ENCODE data around the gene CD151.

The CD151 gene

DNA sequence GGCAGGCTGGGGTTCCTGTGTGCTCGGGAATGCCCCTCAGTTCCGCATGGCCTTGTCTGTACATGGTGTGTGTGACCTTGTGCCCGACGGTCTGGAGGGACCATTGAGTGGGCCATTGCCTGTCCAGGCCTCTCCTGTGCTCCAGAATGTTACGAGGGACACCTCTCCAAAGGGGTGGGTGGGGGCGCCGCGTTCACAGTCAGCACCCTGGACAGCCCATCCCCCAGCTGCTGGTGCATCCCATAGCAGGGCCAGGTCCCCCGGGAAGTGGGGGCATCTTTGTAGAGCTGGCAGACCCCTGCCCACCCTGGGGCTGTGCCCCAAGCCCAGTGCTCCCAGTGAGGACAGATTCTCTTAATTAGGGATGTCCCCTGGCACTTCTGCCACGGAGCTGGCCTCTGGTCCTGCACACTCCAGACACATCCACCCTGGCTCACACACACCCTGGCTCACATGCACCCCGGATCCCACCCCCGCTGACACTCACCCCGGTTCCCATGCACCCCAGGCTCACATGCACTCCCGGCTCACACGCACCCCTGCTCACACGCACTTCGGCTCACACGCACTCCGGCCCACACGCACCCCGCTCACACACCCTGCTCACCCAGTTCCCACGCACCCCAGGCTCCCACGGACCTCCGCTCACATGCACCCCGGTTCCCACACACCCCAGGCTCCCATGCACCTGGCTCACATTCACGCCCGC is 25.5 kb downstream of the CD151 start:
- no peak for DNase-seq (ENCODE audit: low read depth)

DNA sequence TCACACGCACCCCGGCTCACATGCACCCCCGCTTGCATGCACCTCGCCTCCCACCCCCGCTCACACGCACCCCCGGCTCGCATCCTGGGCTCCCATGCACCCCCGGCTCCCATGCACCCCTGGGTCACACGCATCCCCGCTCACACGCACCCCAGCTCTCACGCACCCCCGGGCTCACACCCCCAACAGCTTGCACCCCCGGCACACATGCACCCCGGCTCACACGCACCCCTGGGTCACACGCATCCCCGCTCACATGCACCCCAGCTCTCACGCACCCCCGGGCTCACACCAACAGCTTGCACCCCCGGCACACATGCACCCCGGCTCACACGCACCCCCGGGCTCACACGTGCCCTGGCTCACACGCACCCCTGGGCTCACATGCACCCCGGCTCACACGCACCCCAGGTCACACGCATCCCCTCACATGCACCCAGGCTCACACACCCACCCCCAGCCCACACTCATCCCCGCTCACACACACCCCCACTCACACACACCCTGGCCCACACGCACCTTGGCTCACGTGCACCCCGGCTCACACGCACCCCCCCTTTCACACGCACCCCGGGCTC is 26.1 kb downstream of the CD151 start:
- DNase-seq (ENCODE audit: low read depth), result no peak

DNA sequence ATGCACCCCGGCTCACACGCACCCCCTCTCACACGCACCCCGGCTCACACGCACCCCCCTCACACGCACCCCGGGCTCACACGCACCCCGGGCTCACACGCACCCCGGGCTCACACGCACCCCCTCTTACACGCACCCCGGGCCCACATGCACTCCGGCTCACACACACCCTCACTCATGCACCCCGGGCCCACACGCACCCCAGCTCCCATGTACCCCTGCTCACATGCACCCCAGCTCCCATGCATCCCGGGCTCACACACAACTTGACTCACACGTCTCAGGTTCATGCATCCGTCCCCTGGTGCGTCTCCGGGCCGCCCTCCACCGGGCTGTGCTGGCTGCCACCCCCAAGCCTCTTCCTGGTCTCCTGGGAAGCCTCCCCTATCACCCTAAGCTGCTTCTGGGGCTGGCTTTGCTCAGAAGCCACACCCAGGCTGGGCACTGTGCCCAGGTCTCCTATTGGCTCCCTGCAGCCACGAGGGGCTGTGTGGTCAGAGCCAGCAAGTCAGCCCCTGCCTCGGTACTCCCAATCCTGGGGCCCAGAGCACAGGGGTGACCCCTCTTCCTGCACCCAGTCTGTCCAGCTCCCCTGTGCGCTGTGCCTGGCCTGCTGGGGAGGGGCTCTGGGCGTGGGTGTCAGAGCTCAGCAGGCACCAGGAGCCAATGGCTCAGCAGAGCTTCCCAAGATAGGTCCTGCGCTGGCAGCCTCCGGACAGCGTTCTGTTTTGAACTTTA is 26.8 kb downstream of the CD151 start:
- no peak for DNase-seq (ENCODE audit: low read depth)

GRCh38 chr11:860234-861104 is 27.7 kb downstream of the CD151 start:
- no peak for DNase-seq (ENCODE audit: low read depth)

DNA sequence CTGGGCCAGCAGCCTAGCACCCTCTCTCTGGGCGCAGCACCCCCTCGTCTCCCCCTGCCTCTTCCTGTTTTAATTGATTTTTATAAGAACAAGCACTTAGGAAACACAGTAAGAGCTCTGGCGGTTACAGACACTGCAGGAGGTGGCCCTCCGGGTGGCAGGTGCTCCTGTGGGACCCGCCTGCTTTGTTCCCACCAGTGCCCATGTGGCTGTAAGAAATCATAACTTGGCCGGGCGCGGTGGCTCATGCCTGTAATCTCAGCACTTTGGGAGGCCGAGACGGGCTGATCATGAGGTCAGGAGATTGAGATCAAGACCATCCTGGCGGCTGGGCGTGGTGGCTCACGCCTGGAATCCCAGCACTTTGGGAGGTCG is 28.3 kb downstream of the CD151 start:
- DNase-seq (ENCODE audit: low read depth), result no peak

GRCh38 chr11:862081-862661 is 29.4 kb downstream of the CD151 start:
- DNase-seq (ENCODE audit: low read depth), result no peak

- no peak for DNase-seq (ENCODE audit: low read depth)
Observed at GRCh38 chr11:862696-863022, 29.9 kb downstream of the CD151 start.

DNA sequence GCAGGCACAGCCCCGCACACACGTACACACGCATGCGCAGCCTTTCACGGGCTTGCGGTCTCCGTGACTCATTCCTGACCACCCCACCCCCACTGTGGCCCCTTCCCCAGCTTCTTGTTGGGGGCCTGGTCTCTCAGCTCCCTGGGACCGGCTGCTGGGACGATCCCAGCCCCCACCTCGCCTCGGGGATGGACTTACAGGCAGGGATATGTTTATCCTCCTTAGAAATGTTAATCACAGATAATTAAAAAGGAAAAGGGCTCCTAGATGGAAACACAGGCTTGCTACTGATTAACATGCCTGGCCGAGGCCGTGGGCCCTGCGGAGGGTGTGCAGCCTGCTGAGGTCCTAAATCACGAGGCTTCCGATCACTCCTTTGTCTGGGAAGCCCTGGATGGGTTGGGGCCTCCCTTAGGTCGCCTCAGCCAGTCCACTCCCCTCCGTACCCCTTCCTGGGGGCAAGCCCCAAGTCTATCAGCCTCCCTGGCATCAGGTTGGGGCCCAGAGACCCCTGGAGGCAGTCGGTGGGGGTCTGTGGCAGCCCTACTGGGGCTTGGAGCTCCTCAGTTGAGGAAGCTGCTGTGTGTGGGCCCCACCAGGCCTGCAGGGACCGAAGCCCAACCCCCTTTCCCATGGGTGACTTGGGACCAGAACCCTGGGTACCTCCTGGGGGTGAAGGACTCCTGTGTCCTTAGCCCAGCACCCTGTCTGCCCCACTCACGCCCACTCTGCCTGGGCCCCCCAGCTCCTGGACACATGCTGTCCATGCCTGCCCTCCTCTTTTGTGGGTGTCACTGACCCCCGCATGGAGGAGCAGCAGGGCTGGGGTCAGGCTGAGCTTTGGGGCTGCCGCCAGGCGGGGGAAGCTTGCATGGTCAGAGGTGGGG is 30.5 kb downstream of the CD151 start:
- DNase-seq (ENCODE audit: low read depth), result no peak

DNA sequence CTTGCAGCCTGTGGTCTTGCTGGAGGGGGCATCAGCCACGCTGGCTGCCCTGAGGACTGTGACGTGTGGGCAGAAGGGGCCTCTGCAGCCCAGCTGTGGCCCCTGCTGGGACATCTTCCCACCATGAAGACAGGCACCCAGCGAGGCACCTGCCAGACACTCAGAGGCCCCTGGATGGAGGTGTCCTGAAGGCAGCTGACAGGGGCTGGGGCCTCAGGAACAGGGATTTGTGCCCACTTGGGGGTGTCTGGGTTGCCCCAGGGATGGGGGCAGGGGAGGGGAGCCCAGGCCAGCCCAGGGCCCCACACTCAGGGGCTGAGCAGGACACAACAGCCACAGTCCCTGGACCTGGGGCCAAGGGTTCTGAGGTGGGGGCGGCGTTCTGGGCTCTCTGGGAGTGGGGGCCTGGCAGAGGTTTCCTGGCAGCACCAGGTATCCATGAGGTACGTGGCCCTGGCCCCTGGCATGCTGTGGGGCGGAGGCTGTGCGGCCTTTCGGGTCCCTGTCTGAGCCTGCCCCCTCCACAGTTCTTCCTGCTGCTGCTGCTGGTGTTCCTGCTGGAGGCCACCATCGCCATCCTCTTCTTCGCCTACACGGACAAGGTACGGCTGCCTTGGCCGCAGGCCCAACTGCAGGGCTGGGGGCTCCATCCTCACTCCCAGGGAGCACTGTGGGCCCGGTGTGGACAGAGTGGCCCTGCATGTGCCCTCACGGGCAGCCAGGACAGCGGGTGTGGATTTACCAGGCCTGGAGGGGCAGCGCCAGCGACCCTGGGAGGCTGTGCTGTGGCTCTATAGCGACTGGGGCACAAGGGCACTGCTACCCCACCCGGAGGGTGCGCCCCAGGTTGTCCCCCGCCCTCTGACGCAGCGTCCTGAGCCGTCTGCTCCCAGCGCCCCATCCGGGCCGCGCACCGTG is 31.4 kb downstream of the CD151 start:
- no peak for DNase-seq (ENCODE audit: low read depth)

DNA sequence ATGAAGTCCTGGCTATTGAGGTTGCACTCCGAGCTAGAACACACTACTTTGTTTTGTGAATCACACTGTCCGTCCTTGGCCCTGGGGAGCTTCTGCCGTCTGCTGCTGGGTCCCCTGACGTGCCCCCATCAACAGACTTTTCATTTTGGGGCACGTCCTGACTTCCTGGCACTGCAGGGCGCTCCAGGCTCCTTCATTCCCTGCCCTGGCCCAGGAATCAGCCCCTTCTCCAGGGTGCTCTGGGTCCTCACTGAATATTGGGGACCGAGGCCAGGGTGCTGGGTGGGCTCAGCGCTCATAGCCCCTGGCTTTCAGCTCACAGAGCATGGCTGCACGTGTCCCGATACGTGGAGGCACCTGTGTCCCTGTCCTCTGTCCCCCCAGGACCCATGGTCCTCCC is 32.1 kb downstream of the CD151 start:
- no peak for DNase-seq (ENCODE audit: low read depth)

DNA sequence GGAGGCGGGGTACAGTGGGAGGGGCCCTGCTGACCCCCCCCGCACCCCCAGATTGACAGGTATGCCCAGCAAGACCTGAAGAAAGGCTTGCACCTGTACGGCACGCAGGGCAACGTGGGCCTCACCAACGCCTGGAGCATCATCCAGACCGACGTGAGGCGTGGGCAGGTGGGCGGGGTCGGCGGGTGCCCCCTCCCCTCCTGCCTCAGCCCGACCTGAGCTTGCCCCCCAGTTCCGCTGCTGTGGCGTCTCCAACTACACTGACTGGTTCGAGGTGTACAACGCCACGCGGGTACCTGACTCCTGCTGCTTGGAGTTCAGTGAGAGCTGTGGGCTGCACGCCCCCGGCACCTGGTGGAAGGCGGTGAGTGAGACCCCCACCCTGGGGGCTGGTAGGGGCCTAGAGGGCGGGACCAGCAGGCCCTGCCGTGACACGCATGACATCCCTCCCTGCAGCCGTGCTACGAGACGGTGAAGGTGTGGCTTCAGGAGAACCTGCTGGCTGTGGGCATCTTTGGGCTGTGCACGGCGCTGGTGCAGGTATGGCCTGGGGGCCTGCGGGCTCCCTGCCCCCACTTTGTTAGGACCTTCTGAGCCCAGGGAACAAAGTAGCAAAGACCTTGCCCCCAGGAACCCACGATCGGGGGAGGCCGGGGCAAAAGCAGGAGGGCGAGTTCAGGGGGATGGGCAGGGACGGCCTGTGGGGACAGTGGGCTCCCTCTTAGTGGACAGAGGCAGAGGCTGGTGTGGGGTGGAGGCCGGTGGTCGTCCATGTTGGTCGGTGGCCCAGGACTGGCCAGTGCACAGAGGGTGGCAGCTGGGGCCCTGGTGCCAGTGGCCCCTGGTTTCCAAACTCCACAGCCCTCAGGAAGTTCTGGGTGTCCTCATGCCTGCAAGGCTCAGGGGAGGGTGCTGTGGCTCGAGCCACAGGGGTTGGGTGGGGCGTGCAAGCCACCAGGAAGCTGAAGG is 33.0 kb downstream of the CD151 start:
- no peak for DNase-seq (ENCODE audit: low read depth)

DNA sequence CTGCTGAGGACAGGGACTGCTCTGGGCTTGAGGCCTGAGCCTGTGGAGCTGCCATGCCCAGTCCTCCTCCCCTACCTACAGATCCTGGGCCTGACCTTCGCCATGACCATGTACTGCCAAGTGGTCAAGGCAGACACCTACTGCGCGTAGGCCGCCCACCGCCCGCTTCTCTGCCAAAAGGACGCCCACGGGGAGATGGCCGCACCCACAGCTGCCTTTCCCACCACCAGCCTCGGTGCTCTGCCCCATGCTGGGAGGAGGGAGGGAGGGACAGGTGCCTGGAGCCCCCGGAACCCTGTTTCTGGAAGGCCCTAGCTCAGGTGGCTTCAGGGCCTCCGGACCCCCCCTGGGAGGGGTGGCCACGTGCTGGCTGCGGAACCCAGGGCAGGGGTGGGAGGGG is 33.7 kb downstream of the CD151 start:
- DNase-seq (ENCODE audit: low read depth), result no peak

DNA sequence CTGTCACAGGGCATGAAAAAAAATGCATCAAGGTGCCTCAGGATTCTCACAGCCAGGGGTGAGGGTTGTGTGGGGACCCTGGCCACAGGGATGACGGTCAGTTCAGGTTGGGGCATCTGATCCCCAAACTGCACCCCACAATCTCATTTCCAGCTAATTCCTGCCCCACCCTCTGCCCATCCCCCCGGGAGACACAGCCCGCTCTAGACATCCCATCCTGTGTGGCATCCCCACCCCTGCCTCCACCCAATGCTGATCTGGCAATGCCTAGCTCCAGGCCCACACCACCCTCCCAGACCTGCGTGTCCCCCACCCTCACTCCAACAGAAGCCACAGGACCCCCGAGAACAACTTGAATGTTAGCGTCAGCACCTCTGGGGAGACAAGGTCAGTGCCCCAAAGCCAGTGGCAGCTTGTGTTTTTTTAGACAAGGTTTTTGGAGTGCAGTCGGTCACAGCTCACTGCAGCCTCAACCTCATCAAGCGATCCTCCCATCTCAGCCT is 35.2 kb downstream of the CD151 start:
- no peak for DNase-seq (ENCODE audit: low read depth)

DNA sequence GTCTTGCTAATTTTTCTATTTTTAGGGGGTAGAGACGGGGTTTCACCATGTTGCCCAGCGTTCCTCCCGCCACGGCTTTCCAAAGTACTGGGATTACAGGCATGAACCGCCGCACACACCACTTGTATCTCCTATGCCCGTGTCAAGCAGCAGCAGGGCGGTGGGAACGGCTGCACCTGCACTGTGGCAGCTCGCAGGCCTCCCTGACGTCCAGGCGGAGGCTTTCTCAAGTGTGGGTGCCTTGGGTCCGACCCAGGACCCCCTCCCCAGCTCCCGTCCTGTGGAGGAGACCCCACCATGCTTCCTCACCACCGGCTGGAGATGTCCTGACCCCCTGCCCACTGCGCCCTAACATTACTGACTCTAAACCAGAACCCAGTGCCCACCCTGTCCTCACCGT is 35.6 kb downstream of the CD151 start:
- DNase-seq (ENCODE audit: low read depth), result no peak

DNA sequence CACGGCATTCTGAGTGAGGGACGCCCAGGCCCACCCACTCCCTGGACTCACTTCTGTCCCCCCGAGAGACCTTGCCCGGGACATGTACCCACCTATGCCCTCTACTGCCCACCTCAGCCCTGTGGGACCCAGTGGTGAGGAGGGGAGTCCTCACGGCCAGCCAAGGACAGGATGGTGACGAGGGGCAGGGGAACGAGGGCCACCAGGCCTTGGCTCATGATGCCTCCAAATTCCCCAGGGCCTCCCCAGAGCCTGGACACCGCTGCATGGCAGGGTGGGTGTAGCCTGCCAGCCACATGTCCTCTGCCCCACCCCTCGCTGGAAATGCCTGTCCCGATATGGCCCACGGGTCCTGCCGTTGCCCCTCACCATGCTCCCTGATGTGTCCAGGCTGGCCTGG is 36.0 kb downstream of the CD151 start:
- no peak for DNase-seq (ENCODE audit: low read depth)

- no peak for DNase-seq (ENCODE audit: low read depth)
Observed at GRCh38 chr11:869399-870126, 36.8 kb downstream of the CD151 start.

DNA sequence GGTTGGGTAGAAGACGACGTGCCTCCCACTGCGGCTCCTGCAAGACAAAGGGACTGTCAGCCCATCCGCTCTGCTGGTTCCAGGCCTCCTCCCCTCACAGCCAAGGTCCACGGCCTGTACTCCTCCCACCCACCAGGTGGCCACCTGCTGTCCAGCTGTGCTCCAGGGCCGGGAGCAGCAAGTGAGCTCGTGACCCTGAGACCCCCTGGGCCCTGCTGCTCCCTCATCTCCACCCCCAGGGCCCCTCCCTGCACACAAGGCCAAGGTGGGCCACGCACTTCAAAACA is 37.3 kb downstream of the CD151 start:
- no peak for DNase-seq (ENCODE audit: low read depth)

DNA sequence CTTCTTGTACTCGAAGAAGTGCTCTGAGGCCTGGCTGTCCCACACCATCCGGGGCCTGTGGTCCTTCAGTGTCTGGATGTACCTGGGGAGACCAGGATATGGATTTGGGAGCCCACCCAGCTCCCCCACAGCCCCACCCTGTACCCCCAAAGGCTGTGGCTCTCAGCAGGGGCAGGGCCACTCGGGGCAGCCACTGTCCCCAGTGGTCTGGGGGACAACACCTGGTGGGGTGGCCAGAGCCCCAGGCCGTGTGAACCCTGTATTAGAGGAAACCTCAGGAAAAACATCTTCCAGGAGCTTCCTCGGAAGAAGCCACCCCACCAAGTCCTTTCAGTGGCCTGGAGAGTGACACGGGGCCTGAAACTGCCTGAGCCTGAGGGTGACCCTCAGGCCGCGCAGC is 37.7 kb downstream of the CD151 start:
- DNase-seq (ENCODE audit: low read depth), result no peak

Measured in T-helper 22 cell (primary cell).